Peyer's patch (tissue), 4 donors: ENCODE data around the gene TPM1. TPM values are rescaled to one million over a fixed set of nuclear protein-coding genes. Genes with fewer than 3 reads are reported as not detected.

Source experiments
- DNase-seq, 3 donors: peaks; one replicate each; pipeline ENCODE4 v3.0.0-alpha.2; 2017 to 2019
- H3K27ac ChIP-seq, 4 donors: fragments of 200-600 bp; sonication (generic); one replicate each; pipeline ENCODE4 v1.5.1; 2016 to 2019
- H3K27me3 ChIP-seq, 2 donors: fragments of 200-600 bp; sonication (generic); one replicate each; pipeline ENCODE4 v1.5.1; 2019
- H3K36me3 ChIP-seq, 3 donors: fragments of 200-600 bp; sonication (generic); one replicate each; pipeline ENCODE4 v1.5.1; 2016 to 2019
- H3K4me1 ChIP-seq, 4 donors: fragments of 200-600 bp; sonication (generic); one replicate each; pipeline ENCODE4 v1.5.1; 2016 to 2019
- H3K4me3 ChIP-seq, 4 donors: fragments of 200-600 bp; sonication (generic); 1 replicate in 3 of 4; 2 replicates in 1 of 4; pipeline ENCODE4 v1.5.1; 2016 to 2019; ENCODE audit warnings: mild to moderate bottlenecking in 1 of 4
- H3K9me3 ChIP-seq, 4 donors: fragments of 200-600 bp; sonication (generic); one replicate each; pipeline ENCODE4 v1.5.1; 2016 to 2019; ENCODE audit warnings: mild to moderate bottlenecking in 1 of 4
- CTCF ChIP-seq, 6 experiments: fragments of 450-650 bp in 4 of 6; fragments of 200-600 bp in 2 of 6; sonication (generic) in 1 of 6; IDR thresholded peaks; one replicate each; pipeline ENCODE4 v1.5.1; 2017 to 2019; ENCODE audit warnings: antibody characterized with exemption in 6 of 6, mild to moderate bottlenecking in 3 of 6, moderate library complexity in 1 of 6
- POLR2A ChIP-seq, 2 donors: fragments of 450-650 bp; IDR thresholded peaks; one replicate each; pipeline ENCODE4 v1.5.1; 2017; ENCODE audit warnings: antibody characterized with exemption in 2 of 2, mild to moderate bottlenecking in 2 of 2, moderate library complexity in 2 of 2
- total RNA-seq, 4 donors: library from RNA; depleted of rRNA; stranded (reverse); fragments of >200 nt; gene quantifications; one replicate each; pipeline ENCODE4 v1.1.0, GENCODE V29; 2016

TPM1 gene
- total RNA-seq, 4 donors from 2014 or later, result 555 to 997 (median 617) TPM

DNA sequence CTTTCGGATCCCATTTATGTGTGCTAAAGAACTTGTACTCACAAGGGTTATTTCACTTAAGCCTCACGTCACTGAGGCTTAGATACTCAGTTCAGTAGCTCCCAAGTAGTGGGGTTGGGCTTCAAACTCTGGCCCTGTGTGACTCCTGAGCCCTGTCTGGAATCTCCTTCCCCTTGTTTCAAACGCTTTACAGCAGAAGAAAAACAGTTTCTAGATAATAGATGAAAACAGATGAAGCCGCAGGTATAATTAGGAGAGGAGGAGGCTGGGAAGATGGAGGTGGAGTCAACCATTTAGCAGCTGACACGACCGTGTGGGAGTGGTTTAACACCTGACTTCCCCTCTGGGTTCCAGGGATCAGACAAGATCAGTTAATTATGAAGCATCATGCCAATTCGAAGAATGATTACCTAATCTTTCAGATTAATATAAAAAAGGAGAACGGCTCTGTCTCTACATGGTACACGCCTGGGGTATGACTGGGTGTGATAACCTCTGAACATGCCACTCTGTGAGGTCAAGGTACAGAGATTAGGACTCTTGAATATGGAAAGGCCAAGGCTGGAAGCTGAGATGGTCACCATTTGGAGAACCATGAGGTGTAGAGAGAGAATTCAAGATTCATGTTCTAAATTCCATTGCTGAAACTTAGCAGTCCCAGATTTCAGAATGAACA, 31.1 kb downstream of the TPM1 start:
- no peaks in the 10 kb centered on the region for H3K27me3 ChIP-seq
- H3K9me3 ChIP-seq, result no peaks in the 10 kb centered on the region
- H3K27ac ChIP-seq, result peak overlapping the region in 2 of 4 donors; percentile 49 to 70
- peaks cover 0 to 20% (median 0%) of the 10 kb centered on the region in 4 donors for H3K4me1 ChIP-seq
- TF ChIP-seq CTCF (IDR thresholded peaks at IDR 0.05), result no peak
- TF ChIP-seq POLR2A (IDR thresholded peaks at IDR 0.05), result peak in 1 of 2 donors; percentile 13
- peaks cover 0 to 15% (median 0%) of the 10 kb centered on the region in 3 donors for H3K36me3 ChIP-seq
- H3K4me3 ChIP-seq, result no peak overlapping the region
- DNase-seq, result peak in 1 of 3 donors; percentile 64

DNA sequence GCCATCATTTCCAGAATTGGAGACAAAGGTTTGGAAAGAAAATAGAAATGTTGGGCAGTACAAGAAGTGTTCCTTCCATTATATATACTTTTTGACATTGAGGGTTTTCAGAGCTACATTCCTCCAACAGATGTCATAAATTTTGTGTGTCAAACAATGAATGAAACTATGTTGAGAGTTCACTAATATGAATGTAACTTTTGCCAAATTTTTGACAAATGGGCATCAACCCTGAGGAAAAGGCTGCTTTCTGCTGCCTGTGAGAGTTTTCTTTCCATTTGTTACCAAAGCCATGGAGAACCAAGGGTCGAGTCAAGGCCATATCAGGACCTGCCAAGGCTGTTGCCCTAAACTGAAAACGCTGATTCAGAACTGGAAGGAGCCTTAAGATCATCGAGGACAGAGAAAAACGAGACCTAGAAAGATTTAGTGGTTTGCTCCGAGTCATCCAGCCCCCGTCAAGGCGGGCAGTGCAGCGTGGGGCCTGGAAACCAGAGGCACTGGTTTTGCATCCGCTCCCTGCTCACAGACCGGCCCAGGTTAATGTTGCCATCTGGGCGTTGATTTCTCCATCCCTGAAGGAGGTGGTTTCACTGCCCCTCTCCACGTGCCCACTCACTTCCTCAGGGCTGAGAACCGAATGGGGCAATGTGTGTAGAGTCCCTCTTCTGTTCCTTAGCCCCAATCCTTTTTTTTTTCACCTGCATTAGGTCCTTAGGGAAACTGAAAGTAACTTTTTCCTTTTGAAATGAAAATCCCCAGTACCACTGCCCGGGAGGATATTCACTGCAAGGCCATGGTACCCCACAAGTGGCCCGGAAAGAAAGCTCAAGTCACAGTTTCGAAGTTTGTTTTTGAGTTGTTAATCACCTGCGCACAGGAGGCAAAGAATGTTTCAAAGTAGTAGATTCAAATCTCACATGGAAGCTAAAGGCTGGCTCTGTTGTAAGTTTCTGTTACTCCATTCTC, 32.8 kb downstream of the TPM1 start:
- Histone ChIP-seq H3K4me1 (peaks cover 0 to 20% (median 0%) of the 10 kb centered on the region in 4 donors), H3K4me3 (no peak overlapping the region), H3K27ac (peak overlapping the region in 2 of 4 donors; percentile 34 to 49), H3K36me3 (peaks cover 0 to 3% (median 0%) of the 10 kb centered on the region in 3 donors), H3K9me3 (no peaks in the 10 kb centered on the region), H3K27me3 (no peaks in the 10 kb centered on the region)
- no peak for DNase-seq
- TF ChIP-seq POLR2A (IDR thresholded peaks at IDR 0.05) (no peak), CTCF (IDR thresholded peaks at IDR 0.05) (no peak)

DNA sequence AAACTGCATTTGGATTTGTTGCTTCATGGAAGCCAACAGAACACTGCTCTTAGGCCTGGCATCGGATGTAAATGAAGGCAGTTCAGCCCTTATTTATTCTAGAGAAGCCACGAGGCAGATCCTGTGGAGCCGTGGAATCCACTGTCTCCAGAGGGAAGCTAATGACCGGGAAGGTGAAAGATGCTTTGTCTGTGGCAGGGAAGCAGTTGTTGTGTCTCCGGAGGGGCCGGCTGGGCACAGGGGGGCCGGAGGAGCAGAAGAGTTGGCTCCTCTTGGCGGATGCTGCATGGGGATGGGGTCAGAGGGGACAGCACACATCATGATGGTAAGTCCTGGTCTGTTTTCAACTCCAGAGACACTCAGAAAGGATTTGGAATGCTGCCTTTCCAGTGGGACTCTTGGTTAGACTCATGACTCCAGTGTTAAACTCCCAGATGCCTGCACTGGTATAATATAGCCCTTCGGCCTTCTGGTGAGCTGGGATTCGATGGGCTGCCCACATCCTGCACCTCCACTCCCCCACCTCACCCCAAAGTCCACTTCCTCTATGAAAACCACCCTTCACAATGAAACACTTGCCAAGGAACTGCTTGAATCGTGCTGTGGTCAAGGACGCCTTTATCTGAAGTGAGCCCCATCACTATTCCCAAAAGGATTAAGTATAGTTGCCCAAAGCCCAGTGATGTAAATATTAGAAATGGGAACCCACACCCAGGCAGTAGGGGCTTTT, 33.6 kb downstream of the TPM1 start:
- Histone ChIP-seq H3K36me3 (no peaks in the 10 kb centered on the region), H3K27ac (peak overlapping the region in 2 of 4 donors; percentile 34 to 49), H3K4me3 (no peak overlapping the region), H3K9me3 (no peaks in the 10 kb centered on the region), H3K27me3 (no peaks in the 10 kb centered on the region), H3K4me1 (peaks cover 0 to 20% (median 0%) of the 10 kb centered on the region in 4 donors)
- no peak for DNase-seq
- no peak for TF ChIP-seq POLR2A (IDR thresholded peaks at IDR 0.05)
- no peak for TF ChIP-seq CTCF (IDR thresholded peaks at IDR 0.05)

DNA sequence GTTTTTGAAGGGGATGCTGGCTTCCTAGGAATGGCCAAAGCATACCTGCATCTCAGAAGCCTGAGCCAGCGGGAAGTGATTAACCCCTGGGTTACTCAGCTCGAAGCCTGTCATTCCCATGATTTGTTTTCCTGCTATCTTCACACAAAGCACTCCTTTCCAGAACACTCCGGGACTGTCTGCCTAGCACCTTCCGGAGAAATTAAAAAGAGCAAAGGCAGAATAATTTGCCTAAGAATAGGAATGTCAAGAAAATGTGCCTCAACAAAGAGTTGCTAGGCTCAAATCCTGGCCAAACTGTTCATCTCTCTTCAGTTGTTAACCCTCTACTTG, 34.1 kb downstream of the TPM1 start:
- peak overlapping the region in 1 of 4 donors; percentile 49 for H3K27ac ChIP-seq
- no peaks in the 10 kb centered on the region for H3K36me3 ChIP-seq
- no peak for TF ChIP-seq POLR2A (IDR thresholded peaks at IDR 0.05)
- TF ChIP-seq CTCF (IDR thresholded peaks at IDR 0.05), result no peak
- H3K27me3 ChIP-seq, result no peaks in the 10 kb centered on the region
- H3K4me3 ChIP-seq, result no peak overlapping the region
- H3K9me3 ChIP-seq, result no peaks in the 10 kb centered on the region
- no peak for DNase-seq
- peaks cover 0 to 20% (median 0%) of the 10 kb centered on the region in 4 donors for H3K4me1 ChIP-seq

- no peak for TF ChIP-seq CTCF (IDR thresholded peaks at IDR 0.05)
- no peak for TF ChIP-seq POLR2A (IDR thresholded peaks at IDR 0.05)
- no peaks in the 10 kb centered on the region for H3K9me3 ChIP-seq
- DNase-seq, result no peak
- H3K4me3 ChIP-seq, result no peak overlapping the region
- H3K27ac ChIP-seq, result no peak overlapping the region
- no peaks in the 10 kb centered on the region for H3K36me3 ChIP-seq
- peaks cover 0 to 16% (median 0%) of the 10 kb centered on the region in 4 donors for H3K4me1 ChIP-seq
- H3K27me3 ChIP-seq, result no peaks in the 10 kb centered on the region
Observed at GRCh38 chr15:63077952-63078351, 35.4 kb downstream of the TPM1 start.
